ENCODE data around the gene ASIC4. TPM values are rescaled to one million over a fixed set of nuclear protein-coding genes. Genes with fewer than 3 reads are reported as not detected.
A peak's percentile ranks its signal among the peaks of the same experiment; 100 is the strongest.

ASIC4 gene
- total and polyA plus RNA-seq, 12 donors = 0.15 to 16.3 (median 1.1) TPM; not detected in 4

GRCh38 chr2:219520079-219520478 lies 5.8 kb downstream of the ASIC4 start:
- peaks cover 47% of the 10 kb centered on the region for H3K27me3 ChIP-seq
- WGBS, 4 donors = 65 to 76% (median 71%) methylated on average over 6 to 8 of the region's 8 CpGs

GRCh38 chr2:219521066-219521880 lies 7.0 kb downstream of the ASIC4 start:
- H3K4me3 ChIP-seq = peak overlapping the region in 1 of 4 donors; percentile 26
- H3K27me3 ChIP-seq = peaks cover 52% of the 10 kb centered on the region
- intact Hi-C loops (cut with DNase I) = no loop called here
- peak overlapping the region in 1 of 5 donors; percentile 57 for H3K27ac ChIP-seq
- DNase-seq = peak in 5 of 7 donors; percentile 38 to 75 (median 54)
- no peaks in the 10 kb centered on the region for H3K36me3 ChIP-seq (replicated peaks in 1 of 2)
- H3K4me1 ChIP-seq (replicated peaks in 1 of 2) = peaks cover 0 to 26% of the 10 kb centered on the region in 2 donors
- no peaks in the 10 kb centered on the region for H3K9me3 ChIP-seq (replicated peaks in 1 of 3)
- no peak for TF ChIP-seq POLR2A (IDR thresholded peaks at IDR 0.05)
- peak; percentile 43 to 65 (median 58) for TF ChIP-seq CTCF (IDR thresholded peaks at IDR 0.05)
- 14 to 20% (median 16%) methylated on average over 13 to 14 of the region's 14 CpGs for WGBS, 4 donors

More at GRCh38 chr2:219520079-219520478, 5.8 kb downstream of the ASIC4 start:
- TF ChIP-seq POLR2A (IDR thresholded peaks at IDR 0.05) (no peak), CTCF (IDR thresholded peaks at IDR 0.05) (no peak)
- H3K27ac ChIP-seq = no peak overlapping the region
- no peaks in the 10 kb centered on the region for H3K36me3 ChIP-seq (replicated peaks in 1 of 2)
- no peak for DNase-seq
- no peak overlapping the region for H3K4me3 ChIP-seq
- intact Hi-C loops (cut with DNase I) = no loop called here
- no peaks in the 10 kb centered on the region for H3K9me3 ChIP-seq (replicated peaks in 1 of 3)
- peaks cover 0 to 26% of the 10 kb centered on the region in 2 donors for H3K4me1 ChIP-seq (replicated peaks in 1 of 2)

- Histone ChIP-seq H3K4me1 (replicated peaks in 1 of 2) (peaks cover 0 to 26% of the 10 kb centered on the region in 2 donors), H3K27me3 (peaks cover 56% of the 10 kb centered on the region), H3K9me3 (replicated peaks in 1 of 3) (no peaks in the 10 kb centered on the region), H3K4me3 (peak overlapping the region in 1 of 4 donors; percentile 25), H3K27ac (peak overlapping the region in 1 of 5 donors; percentile 57), H3K36me3 (replicated peaks in 1 of 2) (no peaks in the 10 kb centered on the region)
- intact Hi-C loops (cut with DNase I) = no loop called here
- WGBS, 4 donors = 3 to 5% (median 3%) methylated on average over 17 to 70 of the region's 70 CpGs
- TF ChIP-seq CTCF (IDR thresholded peaks at IDR 0.05) (no peak), POLR2A (IDR thresholded peaks at IDR 0.05) (no peak)
- DNase-seq = peak in 4 of 7 donors; percentile 31 to 48 (median 41)
Measured at GRCh38 chr2:219522111-219523030, 8.1 kb downstream of the ASIC4 start.

All from adrenal gland (tissue), 12 donors.